CD8-positive, alpha-beta memory T cell (primary cell): ENCODE measurements around the gene STARD5. TPM values are rescaled to one million over a fixed set of nuclear protein-coding genes. Genes with fewer than 3 reads are reported as not detected.
A peak's percentile ranks its signal among the peaks of the same experiment; 100 is the strongest.

Experiments used
- CTCF ChIA-PET: fragments of 350-600 bp; sonication (Branson Sonifier 250); formaldehyde crosslinking; loops from one replicate; lab custom pipeline; 2021; ENCODE audit warnings: antibody characterized with exemption; lab: Charles Lee
- POLR2A ChIA-PET: fragments of 350-600 bp; sonication (Branson Sonifier 250); formaldehyde crosslinking; loops from one replicate; lab custom pipeline; 2021; ENCODE audit warnings: antibody characterized with exemption; lab: Charles Lee
- DNase-seq, 5 donors: peaks; one replicate each; pipeline versions ENCODE4 v3.0.0 to v3.0.0-alpha.2; 2020 to 2022; ENCODE audit warnings: mixed read lengths in 1 of 5
- H3K27ac ChIP-seq: one replicate; pipeline ENCODE4 v1.7.0; 2013; ENCODE audit warnings: low read depth, mild to moderate bottlenecking, low read length, moderate library complexity
- H3K27me3 ChIP-seq: 2 replicates; pipeline ENCODE4 v1.7.0; 2013; ENCODE audit warnings: low read length, mild to moderate bottlenecking; ENCODE audit not compliant: insufficient read depth, poor library complexity, severe bottlenecking
- H3K36me3 ChIP-seq: 2 replicates; pipeline ENCODE4 v1.7.0; 2013; ENCODE audit warnings: mild to moderate bottlenecking, low read length, moderate library complexity; ENCODE audit not compliant: insufficient read depth
- H3K4me1 ChIP-seq: 2 replicates; pipeline ENCODE4 v1.7.0; 2013; ENCODE audit warnings: mild to moderate bottlenecking, low read length, moderate library complexity; ENCODE audit not compliant: insufficient read depth
- H3K4me3 ChIP-seq: 2 replicates; pipeline ENCODE4 v1.7.0; 2013; ENCODE audit warnings: mild to moderate bottlenecking, low read length
- H3K9me3 ChIP-seq: 2 replicates; pipeline ENCODE4 v1.7.0; 2013; ENCODE audit warnings: mild to moderate bottlenecking, low read length
- H3K27ac Mint-ChIP-seq, 8 donors: one replicate each; pipeline ENCODE4 v1.8.0; 2020 to 2021; ENCODE audit warnings: mixed read lengths in 8 of 8, mild to moderate bottlenecking in 6 of 8, inconsistent platforms in 3 of 8, moderate library complexity in 3 of 8
- H3K27me3 Mint-ChIP-seq, 2 donors: one replicate each; pipeline ENCODE4 v1.8.0; 2020 to 2021; ENCODE audit warnings: mixed read lengths in 2 of 2, mild to moderate bottlenecking in 1 of 2, moderate library complexity in 1 of 2
- H3K36me3 Mint-ChIP-seq, 3 donors: one replicate each; pipeline ENCODE4 v1.8.0; 2020 to 2021; ENCODE audit warnings: mixed read lengths in 3 of 3, inconsistent platforms in 1 of 3, mild to moderate bottlenecking in 1 of 3
- H3K4me1 Mint-ChIP-seq, 3 donors: one replicate each; pipeline ENCODE4 v1.8.0; 2020 to 2021; ENCODE audit warnings: mixed read lengths in 3 of 3, inconsistent platforms in 1 of 3, mild to moderate bottlenecking in 1 of 3
- H3K4me3 Mint-ChIP-seq, 7 donors: one replicate each; pipeline ENCODE4 v1.8.0; 2020 to 2021; ENCODE audit warnings: mixed read lengths in 7 of 7, mild to moderate bottlenecking in 6 of 7, moderate library complexity in 4 of 7, inconsistent platforms in 2 of 7
- H3K9me3 Mint-ChIP-seq, 5 donors: one replicate each; pipeline ENCODE4 v1.8.0; 2020 to 2022; ENCODE audit warnings: mixed read lengths in 5 of 5, mild to moderate bottlenecking in 3 of 5, moderate library complexity in 2 of 5, inconsistent platforms in 1 of 5
- polyA plus RNA-seq: library from polyadenylated mRNA; unstranded; fragments of 300-500 nt; fragmentation: Illumina TruSeq; gene quantifications from one replicate; pipeline ENCODE4 v1.2.3, GENCODE V29; 2021
- total RNA-seq, 2 experiments: library from RNA; stranded (reverse); gene quantifications; one replicate each; pipeline ENCODE4 v1.2.3, GENCODE V29; 2021

Gene STARD5
- total and polyA plus RNA-seq, 3 experiments from 2014 or later: 2.6 to 5.8 (median 4.4) TPM

DNA sequence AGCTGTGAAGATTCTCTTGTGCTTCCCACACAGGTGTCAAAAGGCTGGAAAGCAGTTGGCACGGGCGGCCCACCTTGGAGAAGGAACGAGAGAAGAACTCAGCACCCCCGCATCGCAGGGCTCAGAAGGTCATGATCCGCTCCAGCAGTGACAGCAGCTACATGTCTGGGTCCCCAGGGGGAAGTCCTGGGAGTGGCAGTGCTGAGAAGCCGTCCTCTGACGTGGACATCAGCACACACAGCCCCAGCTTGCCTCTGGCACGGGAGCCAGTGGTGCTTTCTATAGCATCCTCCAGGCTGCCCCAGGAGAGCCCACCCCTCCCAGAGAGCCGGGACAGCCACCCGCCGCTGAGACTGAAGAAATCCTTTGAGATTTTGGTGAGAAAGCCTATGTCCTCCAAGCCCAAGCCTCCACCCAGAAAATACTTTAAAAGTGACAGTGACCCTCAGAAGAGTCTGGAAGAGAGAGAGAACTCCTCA lies 31.4 kb downstream of the STARD5 start:
- no peaks in the 10 kb centered on the region for H3K27me3 ChIP-seq
- no peaks in the 10 kb centered on the region for H3K9me3 Mint-ChIP-seq
- H3K27ac Mint-ChIP-seq: peak overlapping the region; percentile 91 to 100 (median 98)
- H3K4me3 ChIP-seq: peak overlapping the region; percentile 42
- peaks cover 79 to 90% (median 88%) of the 10 kb centered on the region in 3 donors for H3K4me1 Mint-ChIP-seq
- H3K36me3 Mint-ChIP-seq: peaks cover 7 to 12% (median 9%) of the 10 kb centered on the region in 3 donors
- DNase-seq: peak in 4 of 5 donors; percentile 27 to 68 (median 48)
- no peaks in the 10 kb centered on the region for H3K9me3 ChIP-seq
- peaks cover 7% of the 10 kb centered on the region for H3K36me3 ChIP-seq
- H3K27me3 Mint-ChIP-seq: peaks cover 0 to 2% of the 10 kb centered on the region in 2 donors
- ChIA-PET POLR2A (interaction anchor here (1.2 to 1.4 kb wide), 2 partner anchors 11 to 32 kb away, joined by 3 to 7 read pairs; partner anchors contain the start of gene STARD5), CTCF (interaction anchor here (0.7 to 5.8 kb wide), 6 partner anchors 9 to 32 kb away, joined by 3 to 37 read pairs (median 8); partner anchors contain the start of gene STARD5)
- H3K4me1 ChIP-seq: peaks cover 86% of the 10 kb centered on the region
- H3K4me3 Mint-ChIP-seq: peak overlapping the region; percentile 82 to 100 (median 96)
- H3K27ac ChIP-seq: peak overlapping the region; percentile 52

DNA sequence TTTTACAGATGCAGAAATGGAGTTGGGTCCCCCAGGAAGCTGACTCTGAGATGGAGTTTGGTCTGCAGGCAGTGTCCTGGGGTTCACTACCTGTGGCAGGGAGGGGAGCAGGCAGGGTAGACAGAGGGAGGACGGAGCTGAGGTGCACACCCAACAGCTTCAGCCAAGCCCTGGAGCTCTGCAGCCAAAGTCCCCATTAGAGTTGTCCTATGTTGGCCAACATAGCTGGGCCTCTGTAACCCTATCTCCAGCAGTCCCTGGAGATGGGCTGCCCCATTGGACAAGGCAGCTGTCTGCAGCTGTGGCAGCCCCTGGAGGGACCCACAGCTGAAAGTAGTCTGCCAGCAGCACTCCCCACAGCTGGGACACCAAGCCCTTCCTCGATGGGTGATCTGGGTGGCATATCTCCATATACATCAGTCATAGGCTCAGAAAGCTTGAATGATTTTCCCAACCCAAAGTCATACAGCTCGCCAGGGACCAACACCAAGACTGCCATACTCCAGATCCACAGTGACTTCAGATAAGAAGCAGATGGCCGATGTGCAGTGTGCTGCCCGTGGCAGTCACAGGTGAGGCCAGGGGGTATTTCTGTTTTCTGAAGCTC lies 31.9 kb downstream of the STARD5 start:
- Histone ChIP-seq H3K27me3 (no peaks in the 10 kb centered on the region), H3K9me3 (no peaks in the 10 kb centered on the region), H3K27ac (peak overlapping the region; percentile 52), H3K4me1 (peaks cover 92% of the 10 kb centered on the region), H3K4me3 (peak overlapping the region; percentile 42), H3K36me3 (peaks cover 1% of the 10 kb centered on the region)
- H3K27me3 Mint-ChIP-seq: peaks cover 0 to 2% of the 10 kb centered on the region in 2 donors
- ChIA-PET POLR2A (interaction anchor here (0.7 to 1.4 kb wide), 3 partner anchors 10 to 597 kb away, joined by 4 to 7 read pairs (median 5); partner anchors contain the start of genes ABHD17C and STARD5), CTCF (interaction anchor here (0.7 to 5.8 kb wide), 6 partner anchors 10 to 33 kb away, joined by 3 to 37 read pairs (median 8); partner anchors contain the start of gene STARD5)
- peak overlapping the region; percentile 91 to 100 (median 98) for H3K27ac Mint-ChIP-seq
- H3K4me3 Mint-ChIP-seq: peak overlapping the region; percentile 31 to 100 (median 84)
- H3K9me3 Mint-ChIP-seq: no peaks in the 10 kb centered on the region
- H3K4me1 Mint-ChIP-seq: peaks cover 84 to 96% (median 94%) of the 10 kb centered on the region in 3 donors
- no peak for DNase-seq
- peaks cover 4 to 6% (median 4%) of the 10 kb centered on the region in 3 donors for H3K36me3 Mint-ChIP-seq

GRCh38 chr15:81289910-81290309 lies 34.0 kb downstream of the STARD5 start:
- ChIA-PET POLR2A (interaction anchor here (1.0 kb wide), 1 partner anchor 9 kb away, joined by 5 read pairs; no protein-coding TSS in a partner anchor), CTCF (interaction anchor here (0.9 to 3.3 kb wide), 3 partner anchors 15 to 110 kb away, joined by 3 to 26 read pairs (median 10); no protein-coding TSS in a partner anchor)
- Histone ChIP-seq H3K27me3 (no peaks in the 10 kb centered on the region), H3K4me3 (no peak overlapping the region), H3K27ac (no peak overlapping the region), H3K36me3 (no peaks in the 10 kb centered on the region), H3K4me1 (peaks cover 96% of the 10 kb centered on the region), H3K9me3 (no peaks in the 10 kb centered on the region)
- Mint-ChIP-seq H3K4me3 (no peak overlapping the region), H3K27me3 (peaks cover 0 to 2% of the 10 kb centered on the region in 2 donors), H3K4me1 (peaks cover 87 to 97% (median 96%) of the 10 kb centered on the region in 3 donors), H3K9me3 (no peaks in the 10 kb centered on the region), H3K27ac (peak overlapping the region in 7 of 8 donors; percentile 38 to 96 (median 71)), H3K36me3 (peaks cover 0 to 3% (median 3%) of the 10 kb centered on the region in 3 donors)
- no peak for DNase-seq

- no peaks in the 10 kb centered on the region for H3K9me3 Mint-ChIP-seq
- peaks cover 0 to 3% (median 3%) of the 10 kb centered on the region in 3 donors for H3K36me3 Mint-ChIP-seq
- CTCF ChIA-PET: interaction anchor here (0.6 kb wide), 1 partner anchor 23 kb away, joined by 3 read pairs; no protein-coding TSS in a partner anchor
- no peak for DNase-seq
- H3K27ac Mint-ChIP-seq: peak overlapping the region in 6 of 8 donors; percentile 7 to 97 (median 71)
- peak overlapping the region in 2 of 7 donors; percentile 14 to 42 for H3K4me3 Mint-ChIP-seq
- peaks cover 81 to 93% (median 92%) of the 10 kb centered on the region in 3 donors for H3K4me1 Mint-ChIP-seq
- POLR2A ChIA-PET: no interaction called here
- H3K9me3 ChIP-seq: no peaks in the 10 kb centered on the region
- H3K27me3 Mint-ChIP-seq: no peaks in the 10 kb centered on the region
- H3K4me3 ChIP-seq: no peak overlapping the region
- H3K36me3 ChIP-seq: no peaks in the 10 kb centered on the region
- H3K27ac ChIP-seq: no peak overlapping the region
- no peaks in the 10 kb centered on the region for H3K27me3 ChIP-seq
- H3K4me1 ChIP-seq: peaks cover 95% of the 10 kb centered on the region
Observed at GRCh38 chr15:81288616-81289015, 35.3 kb downstream of the STARD5 start.

- POLR2A ChIA-PET: no interaction called here
- no peaks in the 10 kb centered on the region for H3K27me3 Mint-ChIP-seq
- H3K36me3 Mint-ChIP-seq: peaks cover 0 to 3% (median 3%) of the 10 kb centered on the region in 3 donors
- peak overlapping the region; percentile 55 to 98 (median 96) for H3K27ac Mint-ChIP-seq
- no peaks in the 10 kb centered on the region for H3K9me3 Mint-ChIP-seq
- no peak overlapping the region for H3K4me3 ChIP-seq
- no peaks in the 10 kb centered on the region for H3K9me3 ChIP-seq
- H3K4me3 Mint-ChIP-seq: no peak overlapping the region
- H3K36me3 ChIP-seq: no peaks in the 10 kb centered on the region
- CTCF ChIA-PET: interaction anchor here (1.2 to 2.8 kb wide), 7 partner anchors 8 to 49 kb away, joined by 3 to 21 read pairs (median 6); no protein-coding TSS in a partner anchor
- no peaks in the 10 kb centered on the region for H3K27me3 ChIP-seq
- peaks cover 89% of the 10 kb centered on the region for H3K4me1 ChIP-seq
- H3K27ac ChIP-seq: no peak overlapping the region
- peaks cover 76 to 88% (median 87%) of the 10 kb centered on the region in 3 donors for H3K4me1 Mint-ChIP-seq
- DNase-seq: no peak
Observed at GRCh38 chr15:81288040-81288439, 35.9 kb downstream of the STARD5 start.

- ChIA-PET CTCF (interaction anchor here (1.2 to 2.8 kb wide), 7 partner anchors 10 to 50 kb away, joined by 3 to 21 read pairs (median 11); no protein-coding TSS in a partner anchor), POLR2A (interaction anchor here (1.0 to 1.1 kb wide), 2 partner anchors 10 to 14 kb away, joined by 4 to 5 read pairs; no protein-coding TSS in a partner anchor)
- peaks cover 75% of the 10 kb centered on the region for H3K4me1 ChIP-seq
- peak overlapping the region; percentile 4 to 78 (median 73) for H3K4me3 Mint-ChIP-seq
- H3K9me3 ChIP-seq: no peaks in the 10 kb centered on the region
- H3K36me3 Mint-ChIP-seq: peaks cover 0 to 5% (median 3%) of the 10 kb centered on the region in 3 donors
- no peaks in the 10 kb centered on the region for H3K9me3 Mint-ChIP-seq
- H3K27me3 Mint-ChIP-seq: no peaks in the 10 kb centered on the region
- no peaks in the 10 kb centered on the region for H3K27me3 ChIP-seq
- peak overlapping the region; percentile 21 for H3K4me3 ChIP-seq
- peak overlapping the region; percentile 89 to 98 (median 96) for H3K27ac Mint-ChIP-seq
- no peaks in the 10 kb centered on the region for H3K36me3 ChIP-seq
- no peak overlapping the region for H3K27ac ChIP-seq
- DNase-seq: peak in 2 of 5 donors; percentile 48 to 74
- peaks cover 67 to 78% (median 75%) of the 10 kb centered on the region in 3 donors for H3K4me1 Mint-ChIP-seq
Observed at GRCh38 chr15:81286621-81287121, 37.3 kb downstream of the STARD5 start.

DNA sequence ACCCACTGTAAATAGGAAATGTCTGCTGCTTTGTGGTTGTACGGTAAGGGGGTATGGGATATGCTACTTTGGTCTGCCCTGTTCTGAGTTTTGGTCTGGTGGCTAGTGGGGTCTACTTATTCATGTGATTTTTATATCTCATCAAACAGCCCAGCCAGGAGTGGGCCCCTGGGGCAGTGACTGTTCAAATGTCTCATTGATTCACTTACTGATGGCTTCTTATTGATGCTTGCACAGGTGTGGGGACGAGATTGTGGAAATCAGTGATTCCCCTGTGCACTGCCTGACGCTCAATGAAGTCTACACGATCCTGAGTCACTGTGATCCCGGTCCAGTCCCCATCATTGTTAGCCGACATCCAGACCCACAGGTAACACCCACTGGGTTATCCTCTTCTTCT lies 38.5 kb downstream of the STARD5 start:
- ChIA-PET POLR2A (no interaction called here), CTCF (interaction anchor here (1.5 to 2.8 kb wide), 4 partner anchors 10 to 19 kb away, joined by 11 to 21 read pairs (median 16); no protein-coding TSS in a partner anchor)
- DNase-seq: no peak
- no peaks in the 10 kb centered on the region for H3K36me3 ChIP-seq
- Mint-ChIP-seq H3K4me3 (peak overlapping the region in 5 of 7 donors; percentile 12 to 78 (median 67)), H3K9me3 (no peaks in the 10 kb centered on the region), H3K4me1 (peaks cover 61 to 72% (median 71%) of the 10 kb centered on the region in 3 donors), H3K27ac (peak overlapping the region; percentile 89 to 98 (median 96)), H3K27me3 (no peaks in the 10 kb centered on the region), H3K36me3 (peaks cover 0 to 9% (median 3%) of the 10 kb centered on the region in 3 donors)
- peaks cover 75% of the 10 kb centered on the region for H3K4me1 ChIP-seq
- H3K27ac ChIP-seq: no peak overlapping the region
- H3K27me3 ChIP-seq: no peaks in the 10 kb centered on the region
- no peaks in the 10 kb centered on the region for H3K9me3 ChIP-seq
- H3K4me3 ChIP-seq: peak overlapping the region; percentile 27
